Suppressor macrophage treated with lipopolysaccharide for 1 hour (primary cell): ENCODE data around the gene CERK.
A peak's percentile ranks its signal among the peaks of the same experiment; 100 is the strongest.

Source experiments
- DNase-seq, 3 donors: peaks; one replicate each; pipeline ENCODE4 v3.0.0-alpha.2; 2020 to 2022

Gene CERK

DNA sequence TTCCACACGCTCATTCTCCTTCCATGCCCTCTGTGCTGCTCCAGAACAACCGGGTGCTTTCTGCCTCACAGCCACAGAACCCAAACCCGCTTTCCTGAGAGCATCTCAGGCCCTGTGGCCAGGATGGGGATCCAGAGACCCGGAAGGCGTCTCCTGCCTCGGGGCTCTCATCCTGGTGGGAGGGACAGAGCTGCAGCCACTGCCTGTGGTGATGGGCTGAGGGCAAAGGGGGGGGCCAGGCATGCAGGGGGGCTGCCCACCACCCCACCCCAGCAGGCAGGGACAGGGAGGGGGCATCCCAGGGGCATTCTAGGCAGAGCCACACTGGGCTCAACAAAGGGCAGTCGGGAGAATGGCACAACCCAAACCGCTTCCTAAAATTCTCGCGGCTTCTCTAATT lies 41.4 kb downstream of the CERK start:
- no peak for DNase-seq

DNA sequence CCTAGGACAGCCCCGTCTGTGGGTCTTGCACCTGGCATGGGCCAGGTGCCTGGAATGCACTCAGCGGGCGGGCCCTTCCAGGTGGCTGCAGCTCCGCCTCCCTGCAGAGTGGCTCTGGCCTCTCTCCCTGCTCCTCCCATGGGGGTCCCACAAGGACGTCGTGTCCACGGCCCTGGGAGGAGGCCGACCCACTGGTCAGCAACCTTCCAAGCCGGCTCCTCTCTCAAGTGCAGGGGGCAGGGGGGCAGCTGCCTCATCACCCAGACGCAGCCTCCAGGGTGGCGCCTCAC lies 41.9 kb downstream of the CERK start:
- no peak for DNase-seq

DNA sequence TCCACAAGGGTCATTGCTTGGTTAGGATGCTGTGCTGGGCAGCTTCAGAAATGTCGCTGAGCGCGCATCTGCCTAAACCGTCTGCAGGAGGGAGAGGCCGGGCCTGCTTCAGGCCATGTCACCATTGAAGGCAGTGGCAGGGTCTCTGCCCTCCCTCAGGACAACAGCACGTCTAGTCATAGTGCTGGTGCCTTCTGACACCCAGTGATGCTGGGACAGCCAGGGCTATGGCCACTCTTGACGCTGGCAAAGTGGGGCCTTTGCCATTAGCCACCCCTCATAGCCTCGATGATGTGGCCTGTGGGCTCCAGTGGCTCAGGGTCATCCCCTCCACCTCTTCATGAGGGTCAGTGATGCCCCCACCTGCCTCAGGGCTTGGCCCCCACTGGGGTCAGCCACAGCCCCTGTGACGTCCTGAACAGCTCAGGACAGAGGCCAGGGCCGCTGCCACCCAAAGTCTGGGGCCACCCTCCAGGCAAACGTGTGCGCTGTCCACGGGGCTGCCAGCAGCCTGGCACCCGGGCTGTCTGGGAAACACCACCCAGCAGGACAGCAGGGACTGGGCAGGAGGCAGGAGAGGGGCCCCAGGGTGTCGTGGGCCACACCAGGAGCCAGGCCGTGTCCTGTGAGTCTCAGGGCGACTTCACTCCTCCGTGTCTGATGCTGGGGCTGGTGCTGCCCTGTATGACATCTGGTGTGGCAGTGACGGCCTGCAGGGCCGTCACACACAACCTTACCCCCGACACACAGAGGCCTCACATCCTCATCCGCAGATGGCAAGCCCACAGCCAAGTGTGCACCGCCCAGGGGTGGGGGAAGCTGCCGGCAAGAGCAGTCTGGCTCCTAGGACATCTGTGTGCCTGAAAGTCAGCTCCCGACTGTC lies 42.5 kb downstream of the CERK start:
- no peak for DNase-seq

DNA sequence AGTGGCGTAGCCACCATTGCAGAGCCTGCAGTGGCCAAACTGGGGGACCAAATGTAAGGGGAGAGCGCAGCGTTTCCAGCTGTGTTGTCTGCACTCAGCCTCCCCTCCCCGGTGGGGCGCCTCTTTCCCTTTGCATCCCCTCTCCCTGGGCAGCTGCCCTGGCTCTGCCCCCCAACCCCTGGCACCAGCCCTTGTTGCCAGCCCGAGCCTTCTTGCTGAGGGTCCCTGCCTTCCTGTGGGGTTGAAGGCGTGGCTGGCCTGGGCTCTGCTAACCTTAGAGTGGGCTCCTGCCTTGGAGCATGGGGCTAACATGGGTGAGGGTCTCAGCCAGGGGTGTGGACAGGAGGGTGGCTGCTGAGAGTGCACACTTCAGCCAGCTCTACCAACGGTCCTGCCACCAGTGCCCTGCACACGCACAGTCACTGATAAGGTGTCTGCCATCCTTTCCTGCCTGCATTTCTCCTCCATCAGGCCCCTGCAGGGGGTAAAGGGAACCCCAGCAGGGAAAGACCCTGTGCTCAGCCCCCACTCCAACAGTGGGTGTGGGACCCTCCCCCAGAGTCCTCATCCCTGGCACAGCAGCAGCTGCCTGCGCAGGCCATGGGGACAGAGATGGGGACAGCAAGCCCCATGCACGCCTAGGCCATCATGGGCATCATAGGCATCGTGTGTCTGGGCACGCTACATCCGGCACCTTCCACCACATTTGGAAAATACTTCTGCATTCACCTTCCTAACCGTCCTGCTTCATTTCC lies 43.5 kb downstream of the CERK start:
- DNase-seq: no peak

- DNase-seq: no peak
Measured at GRCh38 chr22:46693634-46694415, 44.2 kb downstream of the CERK start.

DNA sequence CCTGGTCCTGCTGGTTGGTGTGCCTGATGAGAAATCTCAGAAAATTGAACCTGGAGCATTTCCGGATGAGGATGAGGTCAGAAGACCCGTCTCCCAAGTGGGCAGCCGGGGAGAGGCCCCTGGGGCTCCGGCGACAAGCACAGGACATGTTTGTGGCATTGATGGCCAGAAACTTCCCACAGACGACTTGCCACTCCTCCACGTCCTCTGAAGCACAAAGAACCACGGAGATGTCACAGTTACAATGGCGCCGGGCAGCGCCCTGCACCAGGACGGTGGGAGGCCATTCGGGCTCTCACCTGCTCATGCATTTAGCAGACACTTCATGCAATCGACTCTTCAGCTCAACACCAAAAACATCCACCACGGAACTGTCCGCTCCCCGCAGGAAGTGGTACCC lies 46.5 kb downstream of the CERK start:
- DNase-seq: no peak

DNA sequence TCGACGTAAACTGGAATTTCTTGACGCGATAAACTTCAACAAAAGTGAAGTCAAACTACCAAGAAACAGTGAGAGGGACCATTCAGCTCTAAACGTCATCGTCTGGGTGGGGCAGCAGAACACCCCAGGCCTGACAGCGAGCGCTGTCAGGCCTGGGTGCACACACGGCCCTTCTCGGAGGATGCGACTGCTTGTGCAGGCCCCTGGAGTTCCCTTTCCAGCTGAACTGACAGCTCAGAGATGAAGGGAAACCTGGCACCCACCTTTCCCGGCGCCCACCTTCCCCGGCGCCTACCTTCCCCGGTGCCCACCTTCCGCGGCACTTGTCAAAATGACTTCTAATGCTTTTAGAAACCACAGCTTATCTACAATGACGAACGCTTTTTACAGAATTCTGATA lies 47.9 kb downstream of the CERK start:
- no peak for DNase-seq

GRCh38 chr22:46688949-46689348 lies 49.1 kb downstream of the CERK start:
- no peak for DNase-seq

- DNase-seq: no peak
Measured at GRCh38 chr22:46687460-46687859, 50.6 kb downstream of the CERK start.

- no peak for DNase-seq
Measured at GRCh38 chr22:46687048-46687444, 51.0 kb downstream of the CERK start.

DNA sequence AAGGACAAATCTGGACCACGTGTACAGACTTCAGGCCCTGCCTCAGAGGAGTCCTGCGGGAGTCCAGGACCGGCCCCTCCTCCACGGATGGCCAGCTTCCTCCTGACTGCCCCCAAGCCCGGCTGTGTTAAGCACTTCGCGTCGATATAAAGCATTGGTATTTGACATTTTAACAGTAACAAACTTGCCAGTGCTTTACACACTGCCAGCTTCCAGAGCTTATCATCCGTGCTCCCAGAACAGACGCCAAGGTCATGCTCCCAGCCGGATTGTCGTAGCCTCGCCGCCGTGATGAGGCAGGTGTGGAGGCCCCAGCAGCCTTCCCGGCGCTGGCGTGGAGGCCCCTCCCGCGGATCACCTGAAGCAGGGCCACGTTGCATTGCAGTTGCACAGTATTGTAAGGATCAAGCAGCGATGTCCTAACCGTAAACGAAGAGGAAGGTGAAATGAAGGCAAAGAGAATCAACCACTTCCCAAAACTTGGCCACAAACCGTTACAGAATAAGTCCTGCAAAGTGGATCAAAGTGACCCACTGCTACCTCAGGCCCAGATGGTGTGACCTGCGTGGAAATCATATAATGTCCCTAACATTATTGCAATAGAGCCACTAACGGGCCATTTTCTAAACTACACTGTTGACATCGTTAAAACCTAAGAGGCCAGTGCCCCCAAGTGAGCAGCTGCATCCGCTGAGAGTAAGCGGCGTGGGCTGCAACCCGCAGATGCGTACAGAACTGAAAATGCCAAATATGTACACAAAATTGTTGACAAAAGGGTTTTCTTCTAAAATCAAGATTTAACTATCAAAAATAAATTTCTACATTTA lies 51.6 kb downstream of the CERK start:
- peak; percentile 15 to 32 (median 27) for DNase-seq

- DNase-seq: peak in 2 of 3 donors; percentile 13 to 16
Measured at GRCh38 chr22:46684706-46685105, 53.3 kb downstream of the CERK start.

DNA sequence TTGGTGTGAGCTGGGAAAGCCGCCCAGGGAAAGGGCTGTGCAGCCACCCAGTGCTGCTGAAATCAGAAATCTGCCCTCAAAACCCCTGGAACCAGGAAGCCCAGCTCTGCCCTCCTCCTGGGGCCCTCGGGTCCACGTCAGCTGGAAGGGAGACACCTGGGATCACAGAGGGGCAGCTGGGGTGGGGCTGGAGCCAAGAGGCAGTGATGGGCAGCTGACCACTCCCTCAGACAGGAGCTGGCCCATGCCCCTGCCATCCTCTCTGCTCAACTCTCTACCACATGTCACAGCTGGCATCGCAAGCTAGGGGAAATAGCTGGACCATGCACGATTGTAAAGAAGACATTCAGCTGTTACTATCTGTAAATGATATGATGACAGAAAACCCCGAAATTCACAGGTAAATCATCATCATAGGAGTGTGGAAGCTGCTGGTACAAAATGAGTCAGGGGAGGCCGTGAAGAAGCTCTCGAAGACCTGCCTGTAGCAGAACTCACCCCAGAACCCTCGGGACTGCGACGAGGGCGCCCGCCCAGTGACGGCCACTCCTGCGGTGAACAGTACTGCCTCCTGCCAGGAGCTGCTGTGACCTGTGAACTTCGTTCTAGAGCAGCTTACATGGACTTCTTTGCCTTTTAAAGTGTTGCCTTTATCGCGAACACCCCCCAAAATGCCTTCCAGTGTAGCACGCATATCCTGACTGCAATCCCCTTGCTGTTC lies 55.9 kb downstream of the CERK start:
- no peak for DNase-seq

GRCh38 chr22:46681010-46681409 lies 57.0 kb downstream of the CERK start:
- DNase-seq: peak in 2 of 3 donors; percentile 19 to 34

DNA sequence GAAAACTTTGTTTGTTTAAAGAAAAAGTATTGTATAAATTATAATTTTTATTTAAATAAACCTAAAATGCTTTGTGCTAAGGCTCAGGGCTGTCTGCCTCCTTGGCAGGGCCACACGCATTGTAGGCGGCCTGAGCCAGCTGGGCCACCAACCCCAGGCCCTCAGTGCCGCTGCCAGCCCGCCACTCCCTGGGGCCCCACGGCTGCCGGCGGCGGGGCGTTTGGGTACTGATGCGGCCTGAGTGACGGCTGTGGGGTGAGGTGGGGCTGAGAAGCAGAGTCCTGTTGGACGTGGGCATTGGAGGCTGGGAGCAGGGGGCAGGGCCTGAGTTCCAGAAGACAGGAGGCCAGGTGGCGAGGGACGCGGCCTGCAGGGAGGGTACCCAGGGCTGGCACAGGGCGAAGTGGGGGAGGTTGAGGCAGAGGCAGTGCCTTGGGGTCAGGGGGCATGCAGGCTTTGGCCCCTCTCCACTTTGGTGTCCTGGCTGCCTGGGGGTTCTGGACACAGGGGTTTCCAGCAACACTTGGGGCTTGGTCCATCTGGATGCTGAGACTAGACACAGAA lies 58.3 kb downstream of the CERK start:
- no peak for DNase-seq

GRCh38 chr22:46678785-46679700 lies 59.0 kb downstream of the CERK start:
- DNase-seq: no peak

- DNase-seq: no peak
Measured at GRCh38 chr22:46678003-46678657, 59.9 kb downstream of the CERK start.

- no peak for DNase-seq
Measured at GRCh38 chr22:46677323-46678002, 60.6 kb downstream of the CERK start.

DNA sequence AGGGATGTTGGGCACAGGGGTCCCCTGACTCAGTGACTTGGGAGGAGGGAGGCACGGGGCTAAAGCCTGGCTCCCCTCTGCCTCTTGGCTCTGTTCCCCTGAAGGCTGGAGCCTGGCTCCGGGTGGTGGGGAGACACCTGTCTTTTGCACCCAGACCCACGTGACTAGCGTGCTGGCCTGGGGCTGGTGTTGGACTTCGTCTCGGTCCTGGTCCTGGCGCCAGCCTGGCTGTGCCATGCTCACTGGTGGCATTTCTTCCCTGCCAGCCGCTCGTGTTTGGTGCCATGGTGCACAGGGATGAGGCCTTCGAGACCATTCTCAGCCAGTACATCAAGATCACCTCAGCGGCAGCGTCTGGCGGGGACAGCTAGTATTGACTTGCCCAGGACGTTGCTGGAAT lies 61.2 kb downstream of the CERK start:
- DNase-seq: no peak
